Measurements from ENCODE around the gene CFLAR.

CFLAR gene

GRCh38 chr2:201191132-201191875, 75.3 kb downstream of the CFLAR start:
- Histone ChIP-seq H2AFZ (ENCODE audit: low read length) (no peak overlapping the region), H3K9me2 (ENCODE audit: low read depth, low read length) (no peaks in the 10 kb centered on the region), H3K36me3 (ENCODE audit: insufficient read depth, low read length) (no peaks in the 10 kb centered on the region; the same call in 1 of the 2 replicates), H3K9me3 (ENCODE audit: low read length) (no peaks in the 10 kb centered on the region), H4K20me1 (ENCODE audit: insufficient read depth, low read length) (no peaks in the 10 kb centered on the region), H3F3A (ENCODE audit: insufficient read depth, low read length) (no peaks in the 10 kb centered on the region), H3K27me3 (ENCODE audit: insufficient read depth, low read length) (peaks cover 13% of the 10 kb centered on the region; the same call in 1 of the 2 replicates), H3K4me2 (ENCODE audit: low read length) (no peak overlapping the region), H3K4me1 (ENCODE audit: insufficient read depth, low read length, severe bottlenecking) (no peaks in the 10 kb centered on the region), H3K4me3 (ENCODE audit: low read depth, low read length, poor library complexity, severe bottlenecking) (no peak overlapping the region), H3K9ac (ENCODE audit: low read length) (no peak overlapping the region), H3K27ac (ENCODE audit: low read depth, low read length, poor library complexity, severe bottlenecking) (no peak overlapping the region), H3K79me2 (ENCODE audit: insufficient read depth, low read length) (no peaks in the 10 kb centered on the region)
- no peak for TF ChIP-seq CTCF (IDR thresholded peaks at IDR 0.05; ENCODE audit: low read length)
- TF ChIP-seq EZH2 (IDR thresholded peaks at IDR 0.05; ENCODE audit: borderline replicate concordance, low read length), result no peak

- no peak overlapping the region for H3K9ac ChIP-seq (ENCODE audit: low read length)
- no peak overlapping the region for H2AFZ ChIP-seq (ENCODE audit: low read length)
- H3K9me3 ChIP-seq (ENCODE audit: low read length), result no peaks in the 10 kb centered on the region
- no peaks in the 10 kb centered on the region for H3K4me1 ChIP-seq (ENCODE audit: insufficient read depth, low read length, severe bottlenecking)
- H3K27me3 ChIP-seq (ENCODE audit: insufficient read depth, low read length), result peaks cover 10% of the 10 kb centered on the region; the same call in 1 of the 2 replicates
- no peaks in the 10 kb centered on the region for H3K9me2 ChIP-seq (ENCODE audit: low read depth, low read length)
- H3K4me3 ChIP-seq (ENCODE audit: low read depth, low read length, poor library complexity, severe bottlenecking), result no peak overlapping the region
- TF ChIP-seq CTCF (IDR thresholded peaks at IDR 0.05; ENCODE audit: low read length), result no peak
- no peak for TF ChIP-seq EZH2 (IDR thresholded peaks at IDR 0.05; ENCODE audit: borderline replicate concordance, low read length)
- no peaks in the 10 kb centered on the region for H3K36me3 ChIP-seq (ENCODE audit: insufficient read depth, low read length)
- no peak overlapping the region for H3K27ac ChIP-seq (ENCODE audit: low read depth, low read length, poor library complexity, severe bottlenecking)
- no peak overlapping the region for H3K4me2 ChIP-seq (ENCODE audit: low read length)
- H3K79me2 ChIP-seq (ENCODE audit: insufficient read depth, low read length), result no peaks in the 10 kb centered on the region
- H3F3A ChIP-seq (ENCODE audit: insufficient read depth, low read length), result no peaks in the 10 kb centered on the region
- no peaks in the 10 kb centered on the region for H4K20me1 ChIP-seq (ENCODE audit: insufficient read depth, low read length)
These were observed 78.1 kb downstream of the CFLAR start for GRCh38 chr2:201194097-201194496.

DNA sequence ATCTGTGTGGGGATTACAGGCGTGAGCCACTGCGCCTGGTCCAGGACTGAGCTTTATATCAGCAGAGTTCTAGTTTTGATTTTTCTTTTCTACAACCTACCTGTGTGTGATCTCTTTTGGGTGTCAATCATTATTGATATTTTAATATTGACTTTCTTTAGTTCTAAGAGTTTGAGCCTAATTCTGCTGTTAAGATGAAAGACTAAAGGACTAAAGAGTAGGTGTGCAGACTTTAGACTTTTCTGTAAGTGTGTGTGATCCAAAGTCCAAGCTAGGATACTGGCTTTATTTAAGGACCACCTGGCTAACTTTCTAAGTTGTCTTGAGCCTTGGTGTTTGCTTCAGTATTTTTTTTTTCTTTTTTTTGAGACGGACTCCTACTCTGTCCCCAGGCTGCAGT, 79.4 kb downstream of the CFLAR start:
- Histone ChIP-seq H3K4me3 (ENCODE audit: low read depth, low read length, poor library complexity, severe bottlenecking) (no peak overlapping the region), H3K4me2 (ENCODE audit: low read length) (no peak overlapping the region), H3K27me3 (ENCODE audit: insufficient read depth, low read length) (peaks cover 10% of the 10 kb centered on the region; the same call in 1 of the 2 replicates), H3K27ac (ENCODE audit: low read depth, low read length, poor library complexity, severe bottlenecking) (no peak overlapping the region), H3K9me3 (ENCODE audit: low read length) (no peaks in the 10 kb centered on the region), H3K36me3 (ENCODE audit: insufficient read depth, low read length) (no peaks in the 10 kb centered on the region), H3F3A (ENCODE audit: insufficient read depth, low read length) (no peaks in the 10 kb centered on the region), H3K9me2 (ENCODE audit: low read depth, low read length) (no peaks in the 10 kb centered on the region), H4K20me1 (ENCODE audit: insufficient read depth, low read length) (no peaks in the 10 kb centered on the region), H2AFZ (ENCODE audit: low read length) (no peak overlapping the region), H3K9ac (ENCODE audit: low read length) (no peak overlapping the region), H3K4me1 (ENCODE audit: insufficient read depth, low read length, severe bottlenecking) (no peaks in the 10 kb centered on the region), H3K79me2 (ENCODE audit: insufficient read depth, low read length) (no peaks in the 10 kb centered on the region)
- TF ChIP-seq CTCF (IDR thresholded peaks at IDR 0.05; ENCODE audit: low read length) (no peak), EZH2 (IDR thresholded peaks at IDR 0.05; ENCODE audit: borderline replicate concordance, low read length) (no peak)

Measured in OCI-LY1 (cell line).